Activated effector memory CD4-positive, alpha-beta T cell treated with anti-CD3 and anti-CD28 coated beads, Interleukin-2, amount 50 U/mL, for 16 hours (primary cell): Measurements from ENCODE around the gene COL26A1.
"Not testable (repeated sequence)": the region's sequence is repeated elsewhere in the genome, so short reads cannot be mapped to it uniquely, and the experiment has no call there.

ENCODE experiments used
- DNase-seq: peaks from one replicate; pipeline ENCODE4 v3.0.0-alpha.2; 2020

The COL26A1 gene

DNA sequence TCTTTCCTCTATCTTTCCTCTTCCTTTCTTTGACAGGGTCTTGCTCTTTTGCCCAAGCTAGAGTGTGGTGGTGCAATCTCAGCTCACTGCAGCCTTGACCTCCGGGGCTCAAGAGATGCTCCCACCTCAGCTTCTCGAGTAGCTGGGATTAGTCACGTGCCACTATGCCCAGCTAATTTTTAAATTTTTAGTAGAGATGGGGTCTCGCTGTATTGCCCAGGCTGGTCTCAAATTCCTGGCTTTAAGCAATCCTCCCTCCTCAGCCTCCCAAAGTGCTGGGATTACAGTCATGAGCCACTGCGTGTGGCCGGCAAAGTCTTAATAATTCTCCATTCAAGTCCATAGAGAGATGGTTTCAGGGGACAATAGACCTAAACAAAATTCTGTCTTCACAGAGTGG, 40.2 kb downstream of the COL26A1 start:
- DNase-seq = no peak

DNA sequence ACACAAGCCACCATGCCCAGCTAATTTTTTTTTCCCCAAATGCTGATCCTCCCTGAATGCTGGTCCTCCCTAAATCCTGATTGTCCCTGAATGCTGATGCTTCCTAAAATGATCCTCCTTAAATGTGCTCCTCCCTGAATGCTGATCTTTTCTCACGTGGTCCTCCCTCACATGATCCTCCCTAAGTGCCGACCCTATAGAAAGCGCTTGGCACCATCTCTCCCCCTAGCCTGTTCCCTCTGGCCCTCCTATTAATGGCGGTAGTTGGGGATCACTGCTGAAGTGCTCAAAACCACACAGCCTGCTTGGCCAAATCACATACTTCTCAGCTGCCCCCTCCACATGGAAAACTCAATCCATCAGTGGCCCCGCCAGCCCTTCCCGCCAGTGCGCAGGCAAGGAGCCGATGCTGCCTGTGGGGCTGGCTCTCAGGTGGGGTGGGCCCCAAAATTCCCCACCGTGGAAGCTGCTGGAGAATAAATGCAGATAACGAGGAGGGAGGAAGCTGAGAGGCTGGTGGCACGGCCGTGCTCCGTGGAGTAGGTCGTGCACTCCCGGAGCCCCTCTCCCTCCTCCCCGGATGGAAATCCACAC, 42.9 kb downstream of the COL26A1 start:
- no peak for DNase-seq

DNA sequence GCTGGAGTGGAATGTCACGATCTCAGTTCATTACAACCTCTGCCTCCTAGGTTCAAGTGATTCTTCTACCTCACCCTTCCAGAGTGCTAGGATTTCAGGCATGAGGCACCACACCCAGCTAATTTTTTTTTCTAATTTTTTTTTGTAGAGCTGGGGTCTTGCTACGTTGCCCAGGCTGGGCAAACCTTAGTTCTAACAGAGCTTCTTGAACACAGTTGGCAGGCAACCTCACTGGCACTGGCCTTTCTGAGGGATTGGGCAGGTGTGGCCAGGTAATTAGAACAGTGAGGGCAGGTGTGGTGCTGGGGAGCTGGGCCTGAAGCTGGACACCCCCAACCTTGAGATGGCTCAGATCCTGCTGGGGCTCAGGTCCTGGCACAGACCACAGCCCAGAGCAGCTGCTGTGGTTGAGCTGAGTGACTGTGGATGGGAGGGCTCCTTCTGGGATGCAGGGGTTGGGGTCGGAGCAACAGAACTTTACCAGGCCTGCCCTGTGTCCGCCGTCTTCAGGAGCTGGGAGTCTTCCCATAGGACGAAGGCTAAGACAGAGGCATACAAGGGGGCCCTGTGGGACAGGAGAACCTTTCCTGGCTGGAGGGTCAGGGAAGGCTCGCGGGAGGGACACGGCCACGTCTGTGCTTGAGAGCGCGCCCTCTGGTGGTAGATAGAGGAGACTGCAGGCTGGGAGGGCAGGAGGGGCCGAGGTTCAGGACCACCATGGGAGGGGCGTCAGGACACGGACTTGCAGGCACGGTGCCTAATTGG, 48.2 kb downstream of the COL26A1 start:
- peak; percentile 76 for DNase-seq

DNA sequence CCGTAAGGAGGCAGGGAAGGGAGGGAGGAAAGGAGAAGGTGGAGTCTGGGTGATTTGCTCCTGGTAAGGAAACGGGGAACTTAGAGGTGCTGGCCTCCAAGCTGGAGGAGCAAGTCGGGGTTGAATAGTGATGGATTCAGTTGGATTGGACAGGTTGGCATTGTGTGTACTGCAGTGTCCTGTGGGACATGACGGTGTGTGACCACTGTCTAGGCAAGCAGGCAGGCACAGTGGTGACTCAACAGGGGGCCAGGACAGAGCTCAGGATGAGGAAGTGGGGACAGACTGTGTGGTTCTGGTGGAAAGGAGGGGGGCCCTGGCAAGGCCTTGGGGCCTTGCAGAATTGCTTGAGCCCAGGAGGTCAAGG, 48.8 kb downstream of the COL26A1 start:
- no peak for DNase-seq

DNA sequence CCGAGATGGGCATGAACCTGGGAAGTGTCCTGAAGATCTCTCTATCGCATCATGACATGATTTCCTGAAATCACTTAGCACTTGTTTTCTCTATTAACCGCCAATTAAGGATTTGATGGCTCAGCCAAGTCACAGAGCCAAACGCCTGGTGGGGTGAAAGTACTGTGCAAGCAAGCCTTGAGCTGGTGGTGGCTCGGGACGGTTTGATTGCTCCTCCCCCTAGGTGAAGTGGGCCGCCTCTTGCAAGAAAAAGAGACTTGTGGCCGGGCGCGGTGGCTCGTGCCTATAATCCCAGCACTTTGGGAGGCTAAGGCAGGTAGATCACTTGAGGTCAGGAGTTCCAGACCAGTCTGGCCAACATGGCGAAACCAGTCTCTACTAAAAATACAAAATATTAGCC, 50.3 kb downstream of the COL26A1 start:
- no peak for DNase-seq

DNA sequence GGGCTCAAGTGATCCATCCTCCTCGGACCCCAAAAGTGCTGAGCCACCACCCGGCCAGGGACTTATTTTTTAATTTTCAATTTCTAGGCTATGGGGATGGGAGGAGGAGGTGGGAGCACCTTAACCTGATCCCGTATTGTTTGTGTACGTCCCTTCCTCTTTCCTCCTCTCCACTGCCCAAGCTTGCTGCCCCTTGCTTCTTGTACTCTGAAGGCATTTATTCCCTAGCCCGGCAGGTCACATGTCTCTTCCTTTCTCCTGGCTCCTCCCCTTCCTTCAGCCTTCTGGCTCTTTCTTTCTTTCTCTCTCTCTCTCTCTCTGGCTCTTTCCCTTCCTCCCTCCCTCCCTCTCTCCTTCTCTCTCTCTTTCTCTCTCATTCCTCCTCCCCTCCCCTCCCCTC, 56.0 kb downstream of the COL26A1 start:
- no peak for DNase-seq

DNA sequence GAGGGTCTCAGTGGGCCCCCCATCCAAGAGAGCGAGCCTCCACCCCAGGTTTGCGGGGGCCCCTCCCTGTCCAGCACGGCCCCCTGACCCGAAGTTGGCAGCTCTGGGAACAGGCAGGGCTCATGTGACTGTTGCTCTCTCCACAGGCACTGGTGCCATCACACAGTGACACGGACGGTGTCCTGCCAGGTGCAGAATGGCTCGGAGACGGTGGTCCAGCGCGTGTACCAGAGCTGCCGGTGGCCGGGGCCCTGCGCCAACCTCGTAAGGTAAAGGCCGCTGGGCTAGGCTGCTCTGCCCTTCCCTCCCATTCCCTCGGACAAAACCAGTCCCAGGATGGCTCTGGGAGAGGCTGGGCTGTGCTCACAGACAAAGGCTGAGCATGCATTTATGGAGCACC, 57.2 kb downstream of the COL26A1 start:
- DNase-seq = no peak

DNA sequence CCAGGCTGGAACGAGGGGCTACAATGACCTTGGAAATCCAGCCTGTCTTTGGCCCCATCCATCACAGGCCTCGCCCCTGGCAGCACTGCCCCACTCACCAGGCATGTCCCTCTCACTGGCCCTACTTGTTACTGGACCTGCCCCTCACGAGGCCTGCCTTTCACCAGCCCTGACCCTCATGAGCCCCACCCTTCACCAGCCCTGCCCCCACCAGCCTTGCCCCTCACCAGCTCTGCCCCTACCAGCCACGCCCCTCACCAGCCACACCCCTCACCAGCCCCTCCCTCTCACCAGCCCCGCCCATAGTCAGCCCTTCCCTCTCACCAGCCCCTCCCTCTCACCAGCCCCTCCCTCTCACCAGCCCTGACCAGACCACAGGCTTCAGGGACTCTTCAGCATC, 57.8 kb downstream of the COL26A1 start:
- DNase-seq = no peak

DNA sequence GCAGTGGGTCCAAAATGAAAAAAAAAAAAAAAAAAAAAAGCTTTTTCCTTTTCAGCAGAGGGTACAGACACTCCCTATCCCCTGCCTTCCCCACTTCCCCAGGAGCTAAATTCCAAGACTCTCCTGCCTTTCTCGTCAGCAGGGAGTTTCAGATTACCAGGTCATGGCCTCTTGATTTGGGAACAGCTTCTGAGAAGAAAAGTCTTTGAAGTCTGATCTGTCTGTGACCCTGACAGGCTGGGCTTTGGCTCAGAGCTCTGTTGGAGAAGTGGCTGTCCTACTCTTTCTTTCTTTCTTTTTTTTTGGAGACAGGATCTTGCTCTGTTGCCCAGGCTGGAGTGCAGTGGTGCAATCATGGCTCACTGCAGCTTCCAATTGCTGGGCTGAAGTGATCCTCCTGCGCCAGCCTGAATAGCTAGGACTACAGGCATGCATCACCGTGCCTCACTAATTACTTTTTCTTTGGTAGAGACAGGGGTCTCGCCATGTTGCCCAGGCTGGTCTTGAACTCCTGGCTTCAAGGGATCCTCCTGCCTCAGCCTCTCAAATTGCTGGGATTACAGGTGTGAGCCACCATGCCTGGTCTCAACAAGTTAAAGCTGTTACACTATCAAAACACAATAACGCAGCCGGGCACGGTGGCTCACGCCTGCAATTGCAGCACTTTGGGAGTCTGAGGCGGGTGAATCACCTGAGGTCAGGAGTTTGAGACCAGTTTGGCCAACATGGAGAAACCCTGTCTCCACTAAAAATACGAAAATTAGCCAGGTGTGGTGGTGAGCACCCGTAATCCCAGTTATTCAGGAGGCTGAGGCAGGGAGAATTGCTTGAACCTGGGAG, 59.9 kb downstream of the COL26A1 start:
- DNase-seq = no peak

DNA sequence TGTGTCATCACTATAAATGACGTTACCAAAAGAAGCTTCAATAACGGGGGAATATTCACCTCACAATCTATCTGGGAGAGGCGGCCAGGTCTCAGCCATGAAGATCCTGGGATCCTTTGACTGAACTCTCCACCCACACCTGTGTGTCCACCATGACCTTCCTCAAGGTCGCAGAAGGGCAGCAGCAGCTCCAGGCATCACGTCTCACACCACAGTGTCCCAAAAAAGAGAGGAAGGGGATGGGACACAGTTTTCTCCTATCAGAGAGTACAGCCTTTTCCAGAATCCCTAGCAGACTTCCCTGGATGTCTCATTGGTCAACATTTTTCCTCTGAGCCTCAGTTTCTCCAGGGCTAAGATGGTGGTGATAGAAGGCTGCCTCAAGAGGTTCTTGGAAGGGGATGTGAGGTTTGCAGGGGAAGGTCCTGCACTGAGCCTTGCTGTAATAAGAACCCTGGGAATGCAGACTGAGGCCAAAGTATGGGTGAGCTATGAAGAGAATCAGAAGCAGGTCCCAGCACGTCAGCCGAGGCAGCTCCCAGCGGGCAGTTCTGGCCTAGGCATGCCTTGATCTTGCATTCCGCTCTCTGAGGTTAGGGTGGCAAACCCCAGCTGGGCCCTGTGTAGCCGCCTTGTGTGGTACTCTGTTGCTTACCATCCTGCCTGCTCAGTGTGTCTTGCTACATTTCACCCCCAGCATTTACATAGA, 63.8 kb downstream of the COL26A1 start:
- DNase-seq = no peak

DNA sequence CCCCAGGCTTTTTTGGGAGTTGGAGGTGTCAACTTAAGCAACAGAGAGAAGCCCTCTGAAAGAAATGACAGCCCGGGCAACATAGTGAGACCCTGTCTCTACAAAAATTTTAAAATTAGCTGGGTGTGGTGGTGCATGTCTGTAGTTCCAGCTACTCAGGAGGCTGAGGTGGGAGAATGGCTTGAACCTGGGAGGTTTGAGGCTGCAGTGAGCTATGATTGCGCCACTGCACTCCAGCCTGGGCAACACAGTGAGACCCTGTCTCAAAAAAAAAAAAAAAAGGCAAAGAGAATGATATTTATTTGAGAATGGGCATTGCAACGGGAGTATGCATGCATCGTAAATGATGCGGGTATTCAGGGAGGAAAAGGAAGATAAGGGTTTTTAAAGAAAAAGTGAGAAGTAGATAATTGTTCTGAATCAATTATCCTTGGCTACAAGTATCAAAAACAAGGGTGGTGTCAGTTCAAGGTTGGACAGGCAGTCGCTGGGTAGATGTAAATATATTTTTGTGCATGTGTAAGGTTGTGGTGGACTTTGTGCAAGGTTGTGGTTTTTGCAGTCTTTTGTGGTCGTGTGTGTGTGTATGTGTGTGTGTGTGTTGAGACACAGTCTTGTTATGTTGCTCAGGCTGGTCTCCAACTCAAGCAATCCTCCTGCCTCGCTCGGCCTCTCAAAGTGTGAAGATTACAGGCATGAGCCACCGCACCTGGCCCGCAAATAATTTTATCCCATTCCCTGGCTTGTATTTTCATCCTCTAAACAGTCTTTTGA, 65.6 kb downstream of the COL26A1 start:
- DNase-seq = no peak

DNA sequence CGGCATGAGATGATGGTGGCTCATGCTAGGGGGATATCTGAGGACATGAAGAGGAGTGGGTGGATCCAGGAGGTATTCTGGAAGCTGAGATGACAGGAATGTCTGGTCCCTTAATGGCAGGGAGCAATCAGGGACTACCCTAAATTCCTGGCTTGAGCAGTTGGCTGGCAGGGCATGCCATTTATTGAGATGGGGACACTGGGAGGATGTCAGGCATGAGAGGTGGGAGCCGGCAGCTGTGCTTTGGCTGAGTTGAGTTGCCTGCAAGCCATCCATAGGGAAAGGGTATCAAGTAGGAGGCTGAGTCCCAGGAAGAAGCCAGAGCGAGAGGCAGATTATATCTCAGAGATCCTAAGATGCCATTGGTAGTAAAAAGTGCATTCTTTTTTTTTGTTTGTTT, 69.6 kb downstream of the COL26A1 start:
- DNase-seq = no peak

DNA sequence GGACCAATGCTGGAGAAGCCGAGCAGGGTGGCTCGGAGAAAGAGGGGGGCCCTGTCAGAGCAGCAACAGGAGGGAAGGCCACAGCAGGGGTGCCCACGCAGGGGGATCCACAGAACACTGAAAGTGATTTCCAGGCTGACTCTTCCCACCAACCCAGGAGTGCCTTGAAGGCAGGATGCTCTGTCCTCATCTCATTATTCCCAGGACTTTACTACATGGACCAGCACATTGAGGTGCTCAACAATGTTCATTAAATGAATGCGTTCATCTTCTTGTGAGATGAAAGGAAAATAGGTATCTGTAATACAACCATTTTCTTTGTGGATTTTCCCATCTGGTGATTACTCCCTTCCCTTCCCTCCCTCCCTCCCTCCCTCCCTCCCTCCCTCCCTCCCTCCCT, 71.0 kb downstream of the COL26A1 start:
- no peak for DNase-seq

DNA sequence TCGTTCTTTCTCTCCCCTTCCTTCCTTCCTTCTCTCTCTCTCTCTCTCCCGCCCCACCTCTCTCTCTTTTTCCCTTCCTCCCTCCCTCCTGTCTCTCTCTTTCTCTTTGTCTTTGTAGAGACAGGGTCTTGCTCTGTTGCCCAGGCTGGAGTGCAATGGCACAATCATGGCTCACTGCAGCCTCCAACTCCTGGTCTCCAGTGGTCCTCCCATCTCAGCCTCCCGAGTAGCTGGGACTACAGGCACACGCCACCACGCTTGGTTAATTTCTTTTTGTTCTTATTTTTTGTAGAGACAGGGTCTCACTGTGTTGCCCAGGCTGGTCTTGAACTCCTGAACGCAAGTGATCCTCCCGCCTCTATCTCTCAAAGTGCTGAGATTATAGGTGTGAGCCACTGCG, 71.5 kb downstream of the COL26A1 start:
- not testable (repeated sequence) for DNase-seq

DNA sequence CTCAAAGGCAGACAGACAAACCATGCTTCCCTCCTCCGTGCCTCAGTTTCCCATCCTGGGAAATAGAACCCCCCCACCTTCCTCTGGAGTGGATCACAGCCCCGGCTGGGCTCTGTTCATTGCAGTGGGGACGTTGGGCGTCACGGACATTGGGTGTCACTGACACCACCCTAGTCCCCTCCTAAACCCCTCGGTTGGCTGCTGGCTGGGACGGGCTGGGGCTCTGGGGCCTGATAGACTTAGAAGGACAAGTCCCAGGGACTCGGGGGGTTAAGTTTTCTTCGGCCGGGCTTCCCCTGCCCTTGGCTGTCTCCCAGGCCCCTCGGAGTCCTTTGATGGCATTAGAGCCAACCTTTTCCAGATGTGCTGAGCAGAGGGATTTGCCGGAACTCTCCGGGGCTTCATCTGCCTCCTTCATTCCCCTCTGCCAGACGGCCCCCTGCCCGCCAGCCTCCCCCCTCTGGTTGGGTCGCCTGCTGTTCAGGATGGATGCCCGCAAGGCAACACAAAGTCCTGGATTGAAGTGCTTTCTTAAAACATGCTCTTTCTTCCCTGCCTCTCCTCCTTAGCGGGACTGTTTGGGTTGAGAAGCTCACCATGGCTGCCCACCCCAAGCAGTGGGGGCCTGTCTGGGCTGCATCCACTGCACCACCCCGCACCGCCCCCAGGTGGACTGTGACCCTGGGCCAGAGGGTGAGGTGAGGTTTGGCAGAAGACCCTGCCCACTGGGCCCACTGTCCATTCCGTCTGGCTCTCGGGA, 73.0 kb downstream of the COL26A1 start:
- DNase-seq = no peak

DNA sequence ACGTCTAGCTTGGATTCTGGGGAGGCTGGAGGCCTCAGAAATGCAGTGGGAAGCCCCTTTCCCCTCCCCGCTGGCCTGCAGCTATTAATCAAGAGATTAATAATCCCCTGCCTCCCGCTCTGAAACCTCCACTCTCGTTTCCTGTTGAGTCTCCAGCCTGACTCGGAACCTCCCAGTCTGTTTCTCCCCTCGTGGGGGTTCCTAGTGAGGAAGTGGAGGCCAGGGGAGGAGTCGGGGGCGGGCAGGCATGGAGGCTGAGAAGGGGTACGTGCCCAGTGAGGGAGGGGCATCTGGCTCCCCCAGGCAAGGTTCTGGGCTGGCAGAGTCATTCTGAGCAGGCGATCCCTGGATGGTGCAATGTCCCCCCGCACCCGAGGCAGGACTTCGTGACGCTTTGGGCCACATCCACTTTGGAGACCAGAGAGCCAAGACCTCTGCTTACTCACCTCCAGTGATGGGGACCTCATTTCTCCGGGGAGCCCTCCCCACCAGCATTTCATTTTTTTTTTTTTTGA, 73.6 kb downstream of the COL26A1 start:
- DNase-seq = no peak

DNA sequence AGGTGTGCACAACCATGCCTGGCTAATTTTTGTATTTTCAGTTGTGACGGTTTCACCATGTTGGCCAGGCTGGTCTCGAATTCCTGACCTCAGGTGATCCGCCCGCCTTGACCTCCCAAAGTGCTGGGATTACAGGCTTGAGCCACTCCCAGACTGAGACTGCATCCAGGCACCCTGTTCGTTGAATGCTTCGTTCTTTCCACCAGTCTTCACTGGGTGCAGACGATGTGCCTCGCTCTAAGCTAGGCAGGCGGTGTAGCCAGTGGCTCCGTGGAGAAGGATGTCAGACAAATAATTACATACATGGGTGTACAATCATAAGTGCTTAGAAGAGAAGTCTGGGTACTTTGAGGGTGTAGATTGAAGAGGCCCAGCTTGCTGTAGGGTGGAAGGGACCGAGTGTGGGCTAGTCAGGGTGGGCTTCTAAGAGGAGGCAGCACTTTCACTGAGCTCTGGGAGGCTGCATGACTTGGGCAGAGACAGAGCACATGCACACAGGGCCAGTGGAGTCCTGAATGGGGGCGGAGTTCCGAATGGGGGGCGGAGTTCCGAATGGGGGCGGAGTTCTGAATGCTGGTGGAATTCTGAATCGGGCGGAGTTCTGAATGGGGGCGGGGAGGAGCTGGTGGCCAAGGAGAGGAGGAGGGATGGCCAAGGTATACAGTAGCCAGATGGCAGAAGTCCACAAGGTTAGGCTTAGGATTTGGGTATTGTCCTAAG, 74.3 kb downstream of the COL26A1 start:
- no peak for DNase-seq

DNA sequence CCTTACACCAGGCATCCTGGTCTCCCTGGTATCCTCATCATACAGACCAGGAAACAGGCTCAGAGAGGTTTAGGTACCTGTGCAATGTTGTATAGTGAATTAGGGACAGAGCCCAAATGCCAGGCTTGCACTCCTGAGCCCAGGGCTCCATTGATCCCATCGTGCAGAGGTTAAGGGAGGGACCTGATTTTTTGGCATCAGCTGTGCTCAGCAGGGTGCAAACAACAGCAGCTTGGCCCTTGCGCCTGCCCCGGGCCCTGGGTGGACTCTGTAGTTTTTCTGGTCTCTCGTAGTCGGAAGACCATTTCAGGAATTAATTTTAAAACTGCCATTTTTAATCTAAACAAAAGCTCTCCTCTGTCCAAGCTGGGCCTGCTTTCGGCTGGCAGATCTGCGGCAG, 79.2 kb downstream of the COL26A1 start:
- no peak for DNase-seq

DNA sequence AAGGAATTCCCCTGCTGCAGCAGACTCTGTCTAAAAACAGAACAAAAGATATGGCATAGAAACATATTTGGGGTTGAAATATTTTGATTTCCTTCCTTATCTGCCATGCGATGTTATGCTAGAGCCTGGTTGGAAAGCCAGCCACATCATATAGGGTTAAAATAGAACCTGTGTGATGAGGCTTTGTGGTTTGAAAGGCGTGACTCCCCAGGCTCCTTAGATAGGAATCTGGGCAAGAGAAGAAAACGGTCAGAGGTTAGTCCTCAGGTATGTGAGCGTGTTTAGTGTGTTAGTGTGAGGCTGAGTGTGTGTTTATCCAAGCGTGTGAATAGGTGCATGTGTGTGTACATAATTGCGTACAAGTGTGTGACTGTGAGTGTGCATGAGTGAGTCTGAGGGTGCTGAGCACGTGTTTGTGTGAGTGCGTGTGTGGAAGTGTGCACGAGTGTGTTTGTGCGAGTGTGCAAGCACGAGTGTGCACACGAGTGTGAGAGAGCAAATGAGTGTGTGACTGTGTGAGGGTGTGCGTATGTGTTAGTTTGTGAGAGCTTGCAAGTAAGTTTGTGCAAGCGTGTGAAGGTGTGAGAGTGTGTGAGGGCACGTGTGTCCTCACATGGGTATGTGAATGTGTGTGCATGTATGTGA, 79.9 kb downstream of the COL26A1 start:
- DNase-seq = no peak

DNA sequence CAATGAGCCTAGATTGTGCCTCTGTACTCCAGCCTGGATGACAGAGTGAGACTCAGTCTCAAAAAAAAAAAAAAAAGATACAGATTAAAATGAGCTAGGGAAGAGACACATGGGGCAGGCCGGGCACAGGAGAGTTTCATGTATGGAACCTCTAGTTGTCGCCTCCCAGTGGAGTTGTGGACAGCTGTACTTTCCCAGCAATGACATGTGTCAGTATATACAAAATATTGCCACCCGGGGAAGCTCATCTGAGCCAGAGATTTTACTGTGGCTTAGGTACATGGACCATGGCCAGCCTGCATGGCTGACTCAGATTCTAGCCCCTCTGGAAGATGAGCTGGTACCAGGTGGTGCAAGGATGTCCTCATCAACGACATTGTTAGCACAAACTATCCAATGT, 87.4 kb downstream of the COL26A1 start:
- DNase-seq = no peak
